ENCODE data around the gene HELZ. TPM values are rescaled to one million over a fixed set of nuclear protein-coding genes. Genes with fewer than 3 reads are reported as not detected.

Gene HELZ
- total RNA-seq, 1 experiment from 2014 or later, result 40.5 TPM

GRCh38 chr17:67035131-67036083, 209.6 kb downstream of the HELZ start (continued):
- TF ChIP-seq, protein P1, sequence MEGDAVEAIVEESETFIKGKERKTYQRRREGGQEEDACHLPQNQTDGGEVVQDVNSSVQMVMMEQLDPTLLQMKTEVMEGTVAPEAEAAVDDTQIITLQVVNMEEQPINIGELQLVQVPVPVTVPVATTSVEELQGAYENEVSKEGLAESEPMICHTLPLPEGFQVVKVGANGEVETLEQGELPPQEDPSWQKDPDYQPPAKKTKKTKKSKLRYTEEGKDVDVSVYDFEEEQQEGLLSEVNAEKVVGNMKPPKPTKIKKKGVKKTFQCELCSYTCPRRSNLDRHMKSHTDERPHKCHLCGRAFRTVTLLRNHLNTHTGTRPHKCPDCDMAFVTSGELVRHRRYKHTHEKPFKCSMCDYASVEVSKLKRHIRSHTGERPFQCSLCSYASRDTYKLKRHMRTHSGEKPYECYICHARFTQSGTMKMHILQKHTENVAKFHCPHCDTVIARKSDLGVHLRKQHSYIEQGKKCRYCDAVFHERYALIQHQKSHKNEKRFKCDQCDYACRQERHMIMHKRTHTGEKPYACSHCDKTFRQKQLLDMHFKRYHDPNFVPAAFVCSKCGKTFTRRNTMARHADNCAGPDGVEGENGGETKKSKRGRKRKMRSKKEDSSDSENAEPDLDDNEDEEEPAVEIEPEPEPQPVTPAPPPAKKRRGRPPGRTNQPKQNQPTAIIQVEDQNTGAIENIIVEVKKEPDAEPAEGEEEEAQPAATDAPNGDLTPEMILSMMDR (IDR thresholded peaks at IDR 0.05 in 2 of 3, conservative IDR thresholded peaks at IDR 0.05 in 1 of 3; ENCODE audit: borderline replicate concordance in 1 of 3, insufficient read depth in 1 of 3, low read depth in 2 of 3, low read length in 2 of 3), result no peak
- TF ChIP-seq SIN3A (IDR thresholded peaks at IDR 0.05; ENCODE audit: low read depth) (no peak), YY1 (IDR thresholded peaks at IDR 0.05; ENCODE audit: extremely low read depth, insufficient replicate concordance, low read depth, low read length) (no peak)

DNA sequence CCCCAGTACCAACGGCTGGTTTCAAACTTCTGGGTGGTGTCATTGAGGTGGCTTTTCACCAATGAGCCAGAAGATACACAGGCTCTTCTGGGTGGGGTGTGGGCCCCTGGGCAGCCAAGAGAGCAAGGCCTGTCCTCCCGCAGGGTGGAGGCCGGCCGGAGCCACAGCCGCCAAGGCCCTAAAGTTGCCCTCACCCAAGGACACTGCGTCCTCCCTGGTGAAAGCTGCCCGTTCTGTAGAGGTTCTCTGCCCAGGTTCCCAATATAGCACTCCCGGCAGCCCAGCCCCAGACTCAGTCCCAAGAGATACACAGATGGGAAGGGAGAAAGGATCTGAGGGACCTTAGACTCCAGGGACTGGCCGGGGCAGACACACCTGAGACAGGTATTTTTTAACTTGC, 211.4 kb downstream of the HELZ start:
- Histone ChIP-seq H3K4me2 (ENCODE audit: low read length) (no peak overlapping the region), H3K27ac (ENCODE audit: low read depth, low read length) (no peak overlapping the region), H2AFZ (ENCODE audit: low read depth, low read length, poor library complexity, severe bottlenecking) (no peak overlapping the region), H3K4me3 (replicated peaks in 1 of 2; ENCODE audit: low read depth in 1 of 2, low read length in 2 of 2) (no peak overlapping the region), H3K4me1 (ENCODE audit: control insufficient read depth in 1 of 2, insufficient read depth in 2 of 2, low read length in 2 of 2) (no peaks in the 10 kb centered on the region), H3K36me3 (ENCODE audit: control insufficient read depth in 1 of 2, insufficient read depth in 2 of 2, low read length in 2 of 2) (no peaks in the 10 kb centered on the region), H3K9ac (ENCODE audit: low read length) (no peak overlapping the region), H3K79me2 (ENCODE audit: insufficient read depth, low read length) (no peaks in the 10 kb centered on the region), H4K20me1 (ENCODE audit: insufficient read depth) (no peaks in the 10 kb centered on the region), H3K27me3 (ENCODE audit: insufficient read depth, low read length) (no peaks in the 10 kb centered on the region), H3K9me2 (ENCODE audit: insufficient read depth) (no peaks in the 10 kb centered on the region), H3K9me3 (ENCODE audit: control insufficient read depth in 1 of 2, insufficient read depth in 1 of 2, low read depth in 1 of 2, low read length in 2 of 2) (no peaks in the 10 kb centered on the region)
- ChIA-PET CTCF (no interaction called here), POLR2A (no interaction called here), RAD21 (ENCODE audit: low non-redundant PET in 1 of 2, low total read pairs in 2 of 2, uncharacterized antibody in 2 of 2, unreplicated experiment in 2 of 2) (no interaction called here)
- BruUV-seq (replicated peaks), result no TSS peak
- intact Hi-C loops (cut with micrococcal nuclease), result no loop called here
- ATAC-seq, result no peak
- no peak for DNase-seq (ENCODE audit: low read depth, low spot score)
- TF ChIP-seq CEBPB (IDR thresholded peaks at IDR 0.05; ENCODE audit: low read depth) (no peak), MAX (IDR thresholded peaks at IDR 0.05) (no peak)
